Measurements from ENCODE around the gene WDR36. TPM values are rescaled to one million over a fixed set of nuclear protein-coding genes. Genes with fewer than 3 reads are reported as not detected.

The WDR36 gene
- polyA plus RNA-seq, 1 donor (not counting 4 experiments of a cell fraction or from before 2014, with no cell fraction given): 37.8 TPM

GRCh38 chr5:111153945-111154344 is 61.8 kb downstream of the WDR36 start:
- H3K4me2 ChIP-seq (ENCODE audit: control insufficient read depth, extremely low read depth, insufficient read depth, low read depth, low read length): no peak overlapping the region

GRCh38 chr5:111158105-111158744 is 66.1 kb downstream of the WDR36 start:
- TF ChIP-seq EZH2 (IDR thresholded peaks at IDR 0.05; ENCODE audit: low read length): no peak
- TF ChIP-seq CTCF (optimal IDR thresholded peaks at IDR 0.05 in 1 of 3, IDR thresholded peaks at IDR 0.05 in 1 of 3, conservative IDR thresholded peaks at IDR 0.05 in 1 of 3; ENCODE audit: extremely low read depth in 1 of 3, insufficient read depth in 2 of 3, low read length in 3 of 3): peak; percentile 94 to 100 (median 99)
- dilution Hi-C loops (cut with MboI; ENCODE audit: extremely low pct_ligation_motif_present, low sequenced_read_pairs): no loop called here
- peak; percentile 38 for DNase-seq (ENCODE audit: low read depth, low spot score)

More at GRCh38 chr5:111153945-111154344, 61.8 kb downstream of the WDR36 start:
- no peak for FAIRE-seq
- Histone ChIP-seq H4K20me1 (ENCODE audit: control insufficient read depth, extremely low read depth, insufficient read depth, low read length) (no peaks in the 10 kb centered on the region), H3K4me1 (ENCODE audit: control insufficient read depth, extremely low read depth, insufficient read depth, low read length) (no peaks in the 10 kb centered on the region), H3K9me1 (ENCODE audit: control insufficient read depth, extremely low read depth, insufficient read depth, low read length) (no peaks in the 10 kb centered on the region), H3K9ac (ENCODE audit: control insufficient read depth, extremely low read depth, insufficient read depth, low read length) (no peak overlapping the region), H3K9me3 (ENCODE audit: control insufficient read depth, low read depth, low read length) (no peaks in the 10 kb centered on the region), H3K79me2 (ENCODE audit: control insufficient read depth, insufficient read depth, low read length) (no peaks in the 10 kb centered on the region), H3K27ac (ENCODE audit: control insufficient read depth, insufficient read depth, low read length) (no peak overlapping the region), H3K4me3 (ENCODE audit: control insufficient read depth in 2 of 3, extremely low read depth in 1 of 3, insufficient read depth in 2 of 3, low read depth in 1 of 3, low read length in 3 of 3) (no peak overlapping the region), H3K36me3 (ENCODE audit: control insufficient read depth in 2 of 2, extremely low read depth in 1 of 2, insufficient read depth in 2 of 2, low read length in 2 of 2) (no peaks in the 10 kb centered on the region), H2AFZ (ENCODE audit: control insufficient read depth, low read length) (no peak overlapping the region), H3K27me3 (ENCODE audit: control insufficient read depth, extremely low read depth, insufficient read depth, low read length) (no peaks in the 10 kb centered on the region)
- no peak for DNase-seq (ENCODE audit: low read depth, low spot score)
- dilution Hi-C loops (cut with MboI; ENCODE audit: extremely low pct_ligation_motif_present, low sequenced_read_pairs): no loop called here
- no peak for TF ChIP-seq CTCF (optimal IDR thresholded peaks at IDR 0.05 in 1 of 3, IDR thresholded peaks at IDR 0.05 in 1 of 3, conservative IDR thresholded peaks at IDR 0.05 in 1 of 3; ENCODE audit: extremely low read depth in 1 of 3, insufficient read depth in 2 of 3, low read length in 3 of 3)
- no peak for TF ChIP-seq EZH2 (IDR thresholded peaks at IDR 0.05; ENCODE audit: low read length)

More at GRCh38 chr5:111158105-111158744, 66.1 kb downstream of the WDR36 start:
- Histone ChIP-seq H3K9me3 (ENCODE audit: control insufficient read depth, low read depth, low read length) (no peaks in the 10 kb centered on the region), H3K4me1 (ENCODE audit: control insufficient read depth, extremely low read depth, insufficient read depth, low read length) (no peaks in the 10 kb centered on the region), H3K4me3 (ENCODE audit: control insufficient read depth in 2 of 3, extremely low read depth in 1 of 3, insufficient read depth in 2 of 3, low read depth in 1 of 3, low read length in 3 of 3) (no peak overlapping the region), H3K9me1 (ENCODE audit: control insufficient read depth, extremely low read depth, insufficient read depth, low read length) (no peaks in the 10 kb centered on the region), H2AFZ (ENCODE audit: control insufficient read depth, low read length) (no peak overlapping the region), H3K27ac (ENCODE audit: control insufficient read depth, insufficient read depth, low read length) (no peak overlapping the region), H3K4me2 (ENCODE audit: control insufficient read depth, extremely low read depth, insufficient read depth, low read depth, low read length) (no peak overlapping the region), H4K20me1 (ENCODE audit: control insufficient read depth, extremely low read depth, insufficient read depth, low read length) (no peaks in the 10 kb centered on the region), H3K9ac (ENCODE audit: control insufficient read depth, extremely low read depth, insufficient read depth, low read length) (no peak overlapping the region), H3K79me2 (ENCODE audit: control insufficient read depth, insufficient read depth, low read length) (no peaks in the 10 kb centered on the region), H3K27me3 (ENCODE audit: control insufficient read depth, extremely low read depth, insufficient read depth, low read length) (no peaks in the 10 kb centered on the region), H3K36me3 (ENCODE audit: control insufficient read depth in 2 of 2, extremely low read depth in 1 of 2, insufficient read depth in 2 of 2, low read length in 2 of 2) (no peaks in the 10 kb centered on the region)
- FAIRE-seq: peak; percentile 83

Data from keratinocyte (primary cell).